GM21576 (cell line): ENCODE results near the gene PDE4C.
A peak's percentile ranks its signal among the peaks of the same experiment; 100 is the strongest.
"Not testable (repeated sequence)": the region's sequence is repeated elsewhere in the genome, so short reads cannot be mapped to it uniquely, and the experiment has no call there.

ENCODE experiments used
- ATAC-seq: cut with Tn5 transposase; IDR thresholded peaks from one replicate; pipeline ENCODE4 v1.9.1; 2021; ENCODE audit warnings: mild to moderate bottlenecking, moderate library complexity; ENCODE audit not compliant: unreplicated experiment

PDE4C gene

DNA sequence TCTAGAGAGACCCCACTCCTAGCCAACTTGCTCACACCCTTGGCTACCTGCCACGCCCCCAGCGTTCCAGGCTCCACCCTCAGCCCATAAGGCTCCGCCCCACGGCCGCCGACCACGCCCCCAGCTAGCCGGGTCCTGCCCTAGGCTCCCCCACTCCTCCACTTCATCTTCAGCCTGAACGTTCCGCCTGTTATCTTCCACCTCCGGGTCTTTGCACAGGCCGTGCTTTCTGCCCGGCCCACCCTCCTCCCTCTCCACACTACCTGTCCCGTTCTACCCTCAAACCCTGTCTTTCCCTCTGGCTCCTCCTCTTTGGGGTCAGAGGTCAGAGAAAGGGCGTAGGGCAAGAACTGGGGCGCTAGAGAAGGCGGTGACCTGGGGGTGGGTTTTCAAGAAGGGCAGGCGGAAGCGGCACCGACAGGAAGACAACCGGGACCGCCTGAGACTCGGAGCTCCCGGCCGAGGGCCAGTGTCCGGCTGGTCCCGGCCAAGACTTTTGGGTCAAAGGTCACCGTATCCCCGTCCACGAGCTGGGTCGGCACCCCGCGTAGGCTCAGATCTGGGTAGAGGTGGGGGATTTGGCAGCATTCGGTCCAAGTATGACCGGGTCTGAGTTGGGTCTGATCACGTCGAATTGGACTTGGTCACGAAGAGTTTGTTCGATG is 2.2 kb downstream of the PDE4C start:
- no peak for ATAC-seq

DNA sequence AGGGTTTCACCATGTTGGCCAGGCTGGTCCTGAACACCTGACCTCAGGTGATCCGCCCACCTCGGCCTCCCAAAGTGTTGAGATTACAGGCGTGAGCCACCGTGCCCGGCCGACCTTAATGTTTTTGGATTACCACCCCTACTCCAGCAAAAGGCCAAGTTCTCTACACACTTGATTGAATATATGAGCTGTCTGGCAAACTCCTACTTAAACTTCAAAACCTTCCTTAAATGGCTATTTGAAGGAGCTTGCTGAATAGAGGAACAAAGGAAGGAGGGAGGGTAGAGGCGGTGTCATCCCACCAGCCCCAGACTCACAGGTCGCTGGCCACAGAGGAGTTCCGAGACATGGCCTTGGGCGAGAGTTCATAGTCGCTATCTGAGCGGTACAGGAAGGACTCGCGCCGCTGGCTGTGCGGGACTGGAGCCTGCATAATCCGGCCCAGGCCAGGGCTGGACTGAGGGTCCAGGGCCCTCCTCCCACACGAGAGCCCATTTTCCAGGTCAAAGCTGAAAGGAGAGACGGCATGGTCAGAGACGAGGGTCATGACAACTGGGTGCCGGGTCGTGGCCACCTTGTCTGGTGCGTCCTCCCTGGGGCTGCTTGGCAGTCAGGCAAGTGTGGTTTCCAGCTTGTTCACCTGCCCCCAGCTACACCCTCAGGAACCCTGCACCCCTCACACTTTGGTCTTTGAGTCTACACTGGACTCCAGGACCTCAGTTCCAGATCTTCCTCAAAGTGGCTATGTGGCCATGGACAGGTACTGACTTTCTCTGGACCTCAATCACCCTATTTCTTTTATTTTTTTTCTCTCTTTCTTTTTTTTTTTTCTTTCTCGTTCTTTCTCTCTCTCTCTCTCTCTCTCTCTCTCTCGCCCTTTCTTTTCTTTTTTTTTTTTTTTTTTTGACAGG is 4.2 kb downstream of the PDE4C start:
- no peak for ATAC-seq

- ATAC-seq, result no peak
Measured at GRCh38 chr19:18220632-18221275, 5.5 kb downstream of the PDE4C start.

DNA sequence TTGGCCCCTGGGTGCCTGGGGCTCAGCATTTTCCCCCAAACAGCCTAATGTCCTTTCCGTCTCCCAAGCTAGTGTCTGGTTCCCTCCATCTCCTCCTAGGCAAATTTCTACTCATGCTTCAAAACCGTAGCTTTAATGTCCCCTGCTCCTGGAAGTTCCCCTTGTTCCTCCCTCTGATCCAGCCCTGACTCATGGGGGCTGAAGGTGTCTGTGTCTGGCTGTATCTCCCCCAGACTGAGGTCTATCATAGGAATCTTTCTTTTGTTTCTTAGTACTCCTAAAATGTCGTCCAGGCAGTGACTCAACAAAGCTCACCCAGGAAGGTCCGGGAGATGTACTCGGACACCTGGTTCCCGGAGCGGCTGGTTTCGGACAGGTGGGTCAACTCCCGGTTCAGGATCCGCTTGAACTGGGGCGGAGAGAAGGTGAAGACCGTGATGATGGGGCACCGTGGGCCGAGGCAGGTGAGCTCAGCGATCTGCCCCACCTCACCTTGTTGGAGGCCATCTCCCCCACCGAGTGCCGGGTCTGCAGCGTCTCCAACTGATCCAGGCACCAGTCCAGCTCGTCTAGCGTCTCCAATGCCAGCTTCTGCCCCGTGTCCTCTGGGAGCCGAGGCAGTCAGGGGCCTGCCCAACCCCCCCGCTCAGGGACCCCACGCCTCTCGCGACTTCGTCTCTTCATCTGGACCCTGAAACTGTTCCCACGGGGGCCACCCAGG is 6.2 kb downstream of the PDE4C start:
- ATAC-seq, result no peak

DNA sequence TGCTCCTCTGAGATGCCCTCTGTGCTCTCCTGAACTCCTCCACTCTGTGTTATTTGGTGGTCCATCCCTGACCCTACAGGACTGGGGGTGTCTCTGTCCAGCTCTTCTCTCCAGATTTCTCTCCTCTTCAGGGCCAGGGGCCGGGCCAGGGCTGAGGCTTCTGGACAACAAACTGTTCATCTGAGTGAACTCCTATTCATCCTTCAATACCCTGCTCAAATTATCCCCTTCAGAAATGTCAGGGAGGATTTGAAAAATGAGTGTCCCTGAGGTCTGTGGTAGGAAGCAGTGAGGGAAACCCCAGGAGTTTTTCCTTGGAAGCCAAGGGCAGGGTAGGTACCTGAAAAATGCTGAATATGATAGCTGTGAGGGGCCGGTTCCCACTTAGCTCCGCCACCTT is 7.6 kb downstream of the PDE4C start:
- no peak for ATAC-seq

DNA sequence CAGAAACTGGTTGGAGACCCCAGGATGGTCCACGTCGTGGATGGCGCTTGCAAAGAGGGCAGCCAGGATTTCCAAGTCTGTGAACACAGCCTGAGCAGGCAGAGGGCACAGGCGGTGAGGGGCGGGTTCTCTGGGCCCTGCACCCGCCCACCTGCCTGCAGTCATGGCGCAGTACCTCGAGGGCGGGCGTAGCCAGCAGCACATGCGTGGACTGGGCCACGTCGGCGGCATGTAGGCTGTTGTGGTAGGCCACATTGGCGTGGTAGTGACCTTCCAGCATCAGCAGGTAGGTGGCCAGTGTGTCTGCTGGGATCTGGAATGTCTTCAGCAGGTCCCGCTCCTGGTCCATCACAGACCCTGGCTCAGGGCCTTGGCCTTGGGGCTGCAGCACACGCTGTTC is 8.1 kb downstream of the PDE4C start:
- ATAC-seq, result no peak

GRCh38 chr19:18216789-18217188 is 9.4 kb downstream of the PDE4C start:
- no peak for ATAC-seq

- no peak for ATAC-seq
Measured at GRCh38 chr19:18214779-18215433, 11.3 kb downstream of the PDE4C start.

- ATAC-seq, result no peak
Measured at GRCh38 chr19:18211683-18212082, 14.6 kb downstream of the PDE4C start.

DNA sequence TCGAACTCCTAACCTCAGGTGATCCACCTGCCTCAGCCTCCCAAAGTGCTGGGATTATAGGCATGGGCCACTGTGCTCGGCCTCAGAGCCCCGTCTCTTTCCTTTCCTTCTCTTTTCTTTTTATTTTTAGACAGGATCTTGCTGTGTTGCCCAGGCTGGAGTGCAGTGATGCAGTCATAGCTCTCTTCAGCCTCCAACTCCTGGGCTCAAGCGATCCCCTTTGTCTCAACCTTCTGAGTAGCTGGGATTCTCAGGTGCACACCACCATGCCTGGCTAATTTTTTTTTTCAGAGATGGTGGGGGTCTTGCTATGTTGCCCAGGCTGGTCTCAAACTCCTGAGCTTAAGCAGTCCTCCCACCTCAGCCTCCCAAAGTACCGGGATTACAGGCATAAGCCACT is 16.3 kb downstream of the PDE4C start:
- ATAC-seq, result not testable (repeated sequence)

- ATAC-seq, result no peak
Measured at GRCh38 chr19:18208098-18208951, 17.9 kb downstream of the PDE4C start.

DNA sequence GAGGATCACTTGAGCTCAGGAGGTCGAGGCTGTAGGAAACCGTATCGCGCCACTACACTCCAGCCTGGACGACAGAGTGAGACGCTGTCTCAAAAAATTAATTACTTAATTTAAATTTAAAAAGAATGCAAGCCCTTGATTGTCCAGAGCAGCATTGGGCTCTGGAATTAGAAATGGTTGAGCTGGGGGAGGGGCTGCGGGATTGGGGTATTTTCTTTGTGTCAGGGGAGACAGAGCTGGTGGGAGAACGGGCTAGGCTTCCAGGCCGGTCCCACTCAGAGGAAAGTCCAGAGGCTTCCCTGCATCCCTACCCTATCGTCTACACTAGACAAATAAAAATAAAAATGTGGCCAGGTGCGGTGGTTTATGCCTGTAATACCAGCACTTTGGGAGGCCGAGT is 20.2 kb downstream of the PDE4C start:
- no peak for ATAC-seq

DNA sequence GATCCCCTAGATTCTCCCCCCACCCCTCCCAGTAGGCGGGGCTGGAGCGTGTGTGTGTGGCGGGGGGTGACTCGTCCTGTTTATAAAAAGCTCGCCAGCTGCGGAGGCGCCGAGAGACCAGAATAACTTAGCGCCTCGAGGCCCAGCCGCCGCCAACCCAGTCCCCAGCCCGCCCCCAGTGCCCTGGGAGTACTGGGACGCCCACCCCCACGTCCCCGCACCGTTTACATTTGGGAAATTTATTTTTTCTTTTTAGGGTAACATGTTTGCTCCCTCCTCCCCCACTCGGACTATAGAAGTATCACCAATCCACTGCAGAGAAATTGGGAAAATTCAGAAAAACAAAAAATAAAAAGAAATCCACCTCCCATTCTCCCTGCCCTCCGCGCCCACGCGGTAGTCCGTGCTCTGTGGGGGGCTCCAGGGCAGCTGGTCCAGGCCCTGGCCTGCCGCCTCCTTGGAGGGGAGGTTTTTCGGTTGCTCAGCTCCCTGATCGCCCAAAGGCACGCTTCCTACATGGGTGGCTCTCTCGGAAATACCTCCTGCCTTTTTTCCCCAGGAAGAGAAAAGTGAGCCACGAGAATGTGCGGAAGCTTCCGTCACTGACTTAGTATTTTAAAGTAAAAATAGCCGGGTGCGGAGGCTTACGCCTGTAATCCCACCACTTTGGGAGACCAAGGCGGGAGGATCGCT is 20.9 kb downstream of the PDE4C start:
- no peak for ATAC-seq

GRCh38 chr19:18204394-18205199 is 21.6 kb downstream of the PDE4C start:
- ATAC-seq, result peak; percentile 9

DNA sequence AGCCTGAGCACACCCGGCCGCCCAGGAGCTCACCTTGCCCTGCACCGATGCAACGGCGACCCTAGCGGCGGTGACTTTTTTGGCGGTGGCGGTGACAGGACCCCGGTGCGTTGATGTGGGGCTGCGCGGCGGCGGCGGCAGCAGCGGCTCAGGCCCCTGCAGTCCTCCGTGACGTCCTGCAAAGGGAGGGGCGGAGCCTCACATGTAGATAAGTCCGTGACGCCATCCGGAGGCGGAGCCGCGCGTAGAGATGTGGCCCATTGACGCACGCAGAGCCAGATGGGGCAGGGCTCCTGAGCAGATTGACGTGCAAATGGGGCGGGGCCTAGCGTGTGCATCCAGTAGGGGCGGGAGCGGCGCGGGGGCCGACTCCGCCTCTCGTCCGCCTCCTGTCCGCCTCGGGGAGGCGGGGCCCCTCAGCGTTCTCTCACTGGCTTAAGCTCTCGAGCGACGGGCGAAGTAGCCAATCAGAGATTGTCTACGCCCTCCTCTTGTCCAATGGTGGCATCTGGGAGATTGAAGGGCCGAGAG is 22.3 kb downstream of the PDE4C start, which contains the start of gene RAB3A:
Gene RAB3A (minus strand): TSS at position 180 of the 531 bp plus-strand sequence. CDS start 1,302 bp downstream, outside the sequence.
- peak; percentile 87 for ATAC-seq

GRCh38 chr19:18203408-18203862 is 22.8 kb downstream of the PDE4C start:
- no peak for ATAC-seq

GRCh38 chr19:18202778-18203407 is 23.3 kb downstream of the PDE4C start:
- ATAC-seq, result no peak
